GM12873 (cell line): ENCODE measurements around the gene GOT2.
A peak's percentile ranks its signal among the peaks of the same experiment; 100 is the strongest.

ENCODE experiments used
- TF ChIP-seq, protein P1 (sequence below): IDR thresholded peaks from 2 replicates; pipeline ENCODE4 v1.5.1; 2012; ENCODE audit warnings: low read depth, mild to moderate bottlenecking, moderate library complexity, low read length, control low read depth; ENCODE audit not compliant: insufficient read depth; ENCODE audit errors: missing control alignments

The GOT2 gene

DNA sequence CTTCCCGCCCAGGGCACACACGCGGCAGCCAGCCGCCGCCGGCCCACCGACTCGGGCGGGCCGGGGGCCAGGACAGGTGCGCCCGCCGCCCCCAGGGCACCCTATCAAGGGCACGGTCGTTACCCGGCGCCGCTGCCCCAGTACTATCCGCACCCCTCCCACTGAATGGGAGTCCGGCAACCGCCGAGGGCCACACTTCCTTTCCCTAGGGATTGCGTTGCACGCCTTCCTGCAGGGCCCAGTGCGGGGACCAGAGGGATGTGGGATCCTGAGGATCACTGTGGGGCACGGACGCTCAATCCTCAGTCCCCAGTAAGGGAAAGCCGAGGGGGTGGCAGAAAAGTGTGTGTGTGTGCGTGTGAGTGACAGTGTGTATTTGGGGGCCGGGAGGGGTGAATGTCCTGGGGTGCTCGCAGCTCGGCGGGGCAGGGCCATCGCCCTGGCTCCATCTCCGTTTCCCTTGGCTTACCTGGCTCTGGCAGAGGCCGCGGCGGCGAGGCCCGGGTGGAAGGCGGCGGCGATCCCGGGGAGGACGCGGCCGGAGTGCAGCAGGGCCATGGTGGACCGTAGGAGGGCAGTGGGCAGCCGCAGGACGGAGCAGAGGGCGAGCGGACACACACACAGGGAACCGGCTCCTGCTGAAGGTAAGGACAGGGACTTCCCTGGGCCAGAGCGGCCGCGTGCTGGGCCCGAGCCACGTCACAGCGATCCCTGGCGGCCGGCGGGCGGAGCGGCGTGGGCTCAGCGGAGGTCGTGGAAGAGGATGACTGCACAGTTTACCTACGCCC is at the start of gene GOT2:
GOT2 (minus strand) TSS at position 646 of the 788 bp plus-strand sequence; CDS start at position 558, 88 bp downstream.
- TF ChIP-seq, protein P1, sequence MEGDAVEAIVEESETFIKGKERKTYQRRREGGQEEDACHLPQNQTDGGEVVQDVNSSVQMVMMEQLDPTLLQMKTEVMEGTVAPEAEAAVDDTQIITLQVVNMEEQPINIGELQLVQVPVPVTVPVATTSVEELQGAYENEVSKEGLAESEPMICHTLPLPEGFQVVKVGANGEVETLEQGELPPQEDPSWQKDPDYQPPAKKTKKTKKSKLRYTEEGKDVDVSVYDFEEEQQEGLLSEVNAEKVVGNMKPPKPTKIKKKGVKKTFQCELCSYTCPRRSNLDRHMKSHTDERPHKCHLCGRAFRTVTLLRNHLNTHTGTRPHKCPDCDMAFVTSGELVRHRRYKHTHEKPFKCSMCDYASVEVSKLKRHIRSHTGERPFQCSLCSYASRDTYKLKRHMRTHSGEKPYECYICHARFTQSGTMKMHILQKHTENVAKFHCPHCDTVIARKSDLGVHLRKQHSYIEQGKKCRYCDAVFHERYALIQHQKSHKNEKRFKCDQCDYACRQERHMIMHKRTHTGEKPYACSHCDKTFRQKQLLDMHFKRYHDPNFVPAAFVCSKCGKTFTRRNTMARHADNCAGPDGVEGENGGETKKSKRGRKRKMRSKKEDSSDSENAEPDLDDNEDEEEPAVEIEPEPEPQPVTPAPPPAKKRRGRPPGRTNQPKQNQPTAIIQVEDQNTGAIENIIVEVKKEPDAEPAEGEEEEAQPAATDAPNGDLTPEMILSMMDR = peak; percentile 96

DNA sequence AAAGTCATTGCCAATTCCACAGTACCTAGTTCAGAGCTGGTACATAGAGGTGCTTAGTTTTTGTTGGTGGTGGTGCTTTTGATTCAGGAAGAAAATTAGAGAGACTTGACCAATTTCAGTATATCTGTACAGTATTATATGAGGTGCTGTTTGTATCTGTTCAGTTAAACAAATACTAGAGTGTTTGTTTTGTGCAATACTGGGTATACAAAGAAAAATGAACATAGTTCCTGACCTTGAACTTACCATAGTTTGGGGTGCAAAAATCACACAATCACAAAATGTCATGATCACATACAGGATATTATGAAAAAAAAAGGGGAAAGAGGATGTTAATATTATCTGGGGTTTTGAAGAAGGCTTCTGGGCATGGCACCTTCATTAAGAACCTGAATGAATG is 39.8 kb upstream of the GOT2 start:
- TF ChIP-seq, protein P1 = no peak

DNA sequence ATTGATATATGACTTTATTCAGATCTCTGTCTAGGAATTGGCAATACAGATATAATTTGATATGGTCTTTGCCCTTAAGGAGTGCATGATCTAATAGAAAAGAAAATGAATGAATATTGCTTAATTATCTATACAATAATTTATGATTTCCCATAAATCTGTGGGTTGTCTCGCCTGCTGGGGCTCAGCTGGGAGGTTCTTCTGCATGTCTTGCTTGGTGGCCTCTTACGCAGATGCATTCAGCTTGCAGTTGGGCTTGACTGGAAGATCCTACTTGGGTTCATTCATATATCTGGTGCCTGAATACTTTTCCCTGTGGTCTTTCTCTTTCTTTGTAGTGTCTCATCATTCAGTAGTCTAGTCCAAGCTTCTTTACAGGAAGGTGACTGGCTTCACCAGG is 34.0 kb upstream of the GOT2 start:
- TF ChIP-seq, protein P1 = no peak

DNA sequence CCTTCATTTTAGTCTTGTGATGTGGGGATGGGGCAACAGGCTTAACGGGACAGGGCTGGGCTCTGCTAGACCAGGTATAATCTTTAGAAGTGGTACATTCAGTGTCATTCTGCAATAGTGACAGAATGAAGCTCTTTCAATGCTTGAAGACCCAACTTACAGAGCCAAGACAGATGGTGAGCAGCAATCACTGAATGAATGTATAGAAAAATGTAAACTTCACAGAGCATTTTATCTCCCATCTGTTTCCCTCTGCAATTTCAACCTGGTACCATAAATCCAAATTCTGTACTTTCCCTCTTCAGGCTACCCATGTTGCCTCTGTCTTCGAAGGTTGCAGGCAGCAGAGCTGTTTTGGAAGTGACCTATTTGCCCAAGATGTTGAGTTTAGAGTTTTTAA is 33.5 kb upstream of the GOT2 start:
- TF ChIP-seq, protein P1 = no peak

DNA sequence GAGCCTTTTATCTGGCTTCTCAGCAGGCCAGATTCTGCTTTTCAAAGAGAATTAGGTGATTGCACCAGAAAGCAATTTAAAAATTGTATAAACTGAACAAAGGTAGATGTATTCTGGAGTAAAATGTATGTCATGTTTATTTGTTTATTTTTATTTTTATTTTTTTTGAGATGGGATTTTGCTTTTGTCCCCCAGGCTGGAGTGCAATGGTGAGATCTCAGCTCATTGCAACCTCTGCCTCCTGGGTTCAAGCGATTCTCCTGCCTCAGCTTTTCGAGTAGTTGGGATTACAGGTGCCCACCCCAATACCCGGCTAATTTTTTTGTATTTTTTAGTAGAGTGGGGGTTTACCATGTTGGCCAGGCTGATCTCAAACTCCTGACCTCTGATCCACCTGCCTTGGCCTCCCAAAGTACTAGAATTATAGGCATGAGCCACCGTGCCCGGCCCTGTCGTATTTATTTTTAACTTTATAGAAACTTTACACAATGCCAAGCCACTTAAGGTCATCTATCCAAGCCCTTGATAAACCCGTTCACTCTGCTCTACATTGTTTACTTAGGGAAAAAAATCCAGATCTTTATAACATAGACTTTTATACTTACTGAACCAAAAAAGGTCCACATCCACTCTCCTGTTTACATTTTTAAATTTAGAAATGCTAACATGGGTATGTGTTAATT is 22.7 kb upstream of the GOT2 start:
- TF ChIP-seq, protein P1 = no peak

DNA sequence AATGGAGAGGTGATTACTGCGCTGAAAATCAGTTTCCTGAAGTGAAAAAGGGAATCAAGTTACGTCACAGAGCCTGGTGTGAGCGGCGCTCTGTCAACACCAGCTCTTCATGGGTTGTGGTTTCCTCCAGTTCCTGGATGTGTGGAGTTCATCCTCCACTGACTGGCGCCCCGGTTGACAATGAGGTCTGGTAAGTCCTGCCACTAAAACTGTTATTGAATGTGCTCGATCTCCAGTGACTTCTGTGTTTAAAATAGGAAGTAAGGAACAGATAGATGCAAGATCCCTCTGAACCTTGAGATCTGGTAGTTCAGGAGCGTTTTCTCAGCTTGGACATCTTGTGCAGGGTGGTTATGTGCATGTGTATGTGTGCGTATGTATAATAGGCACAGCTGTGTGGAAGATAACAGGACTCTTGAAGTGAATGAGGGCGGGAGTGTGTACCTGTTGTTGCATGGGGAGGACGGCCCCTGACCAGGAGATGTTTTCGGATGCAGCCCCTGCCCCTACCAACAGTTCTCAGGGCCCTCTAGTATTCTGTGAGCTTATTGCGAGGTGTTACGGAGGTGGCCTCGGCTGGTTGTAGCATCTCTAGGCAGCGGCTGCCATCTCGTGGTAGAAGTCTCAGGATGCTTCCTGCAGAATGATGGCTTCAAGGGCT is 22.0 kb upstream of the GOT2 start:
- TF ChIP-seq, protein P1 = peak; percentile 81

DNA sequence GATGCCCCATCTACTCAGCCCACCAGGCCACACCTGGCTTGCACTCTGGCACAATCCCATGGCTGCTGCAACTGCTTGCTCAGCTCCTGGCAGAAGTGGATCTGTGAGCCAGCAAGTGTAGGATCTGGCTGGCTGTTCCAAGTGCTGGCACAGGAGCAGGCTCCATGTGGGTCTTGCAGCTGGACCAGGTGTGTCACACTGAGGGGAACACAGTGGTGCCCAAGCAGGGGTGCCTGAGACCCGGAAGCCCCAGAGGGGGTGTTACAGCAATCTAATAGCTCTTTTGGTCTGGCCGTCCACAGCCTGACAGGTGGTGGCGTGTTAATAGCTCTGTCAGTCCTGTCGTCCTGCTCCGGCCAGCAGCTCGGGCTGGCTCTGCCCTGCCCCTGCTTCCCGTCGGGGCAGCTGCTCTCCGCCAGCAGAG is 19.6 kb upstream of the GOT2 start:
- TF ChIP-seq, protein P1 = no peak
